Left kidney (tissue), 2 donors: ENCODE data around the gene CDH4. TPM values are rescaled to one million over a fixed set of nuclear protein-coding genes. Genes with fewer than 3 reads are reported as not detected.

Experiments
- DNase-seq: peaks from one replicate; pipeline ENCODE4 v3.0.0-alpha.2; 2013
- polyA plus RNA-seq: library from polyadenylated mRNA; unstranded; fragments of 120-200 nt; gene quantifications from one replicate; pipeline ENCODE4 v1.2.1, GENCODE V29; 2013; ENCODE audit not compliant: insufficient read length

Gene CDH4
- polyA plus RNA-seq, 1 donor: 7.3 TPM

GRCh38 chr20:61519488-61519887 is 267.4 kb downstream of the CDH4 start:
- no peak for DNase-seq

DNA sequence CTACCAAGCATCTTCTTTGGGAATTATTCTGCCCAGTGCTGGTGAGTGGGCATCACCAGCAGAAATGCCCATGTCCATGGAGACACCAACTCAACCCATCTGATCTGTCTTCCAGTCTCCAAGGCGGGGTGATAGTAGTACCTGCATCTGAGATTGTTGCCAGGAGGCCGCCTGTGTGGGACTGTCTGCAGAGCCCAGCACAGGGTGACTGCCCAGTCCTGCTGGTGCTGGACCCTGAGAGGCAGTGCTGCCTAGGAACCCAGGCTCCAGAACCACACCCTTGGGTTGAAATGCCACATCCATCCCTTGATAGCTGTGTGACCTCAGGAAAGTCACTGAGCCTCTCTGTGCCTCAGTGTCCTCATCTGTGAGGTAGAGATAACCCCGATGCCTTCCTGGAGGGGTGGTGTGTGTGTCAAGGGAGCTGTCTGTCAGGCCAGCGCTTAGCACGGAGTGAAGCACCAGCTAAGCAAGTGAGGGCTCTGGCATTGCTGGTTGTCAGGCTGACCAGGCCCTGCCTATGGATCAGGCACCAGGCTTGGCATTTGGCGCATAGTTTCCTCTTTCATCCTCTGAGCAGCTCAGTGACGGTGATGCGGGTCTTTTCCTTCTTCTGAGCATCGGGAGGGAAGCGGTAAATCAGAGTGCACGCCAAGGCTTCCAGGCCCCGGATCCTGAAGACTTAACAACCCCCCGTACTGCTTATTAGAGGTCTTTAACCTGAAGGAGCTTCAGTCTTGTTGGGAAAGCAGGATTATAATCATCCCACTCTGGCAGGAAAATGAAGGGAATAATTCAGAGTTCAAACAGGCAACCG is 268.2 kb downstream of the CDH4 start:
- DNase-seq: no peak

- DNase-seq: no peak
These were observed 268.9 kb downstream of the CDH4 start for GRCh38 chr20:61520893-61521460.

DNA sequence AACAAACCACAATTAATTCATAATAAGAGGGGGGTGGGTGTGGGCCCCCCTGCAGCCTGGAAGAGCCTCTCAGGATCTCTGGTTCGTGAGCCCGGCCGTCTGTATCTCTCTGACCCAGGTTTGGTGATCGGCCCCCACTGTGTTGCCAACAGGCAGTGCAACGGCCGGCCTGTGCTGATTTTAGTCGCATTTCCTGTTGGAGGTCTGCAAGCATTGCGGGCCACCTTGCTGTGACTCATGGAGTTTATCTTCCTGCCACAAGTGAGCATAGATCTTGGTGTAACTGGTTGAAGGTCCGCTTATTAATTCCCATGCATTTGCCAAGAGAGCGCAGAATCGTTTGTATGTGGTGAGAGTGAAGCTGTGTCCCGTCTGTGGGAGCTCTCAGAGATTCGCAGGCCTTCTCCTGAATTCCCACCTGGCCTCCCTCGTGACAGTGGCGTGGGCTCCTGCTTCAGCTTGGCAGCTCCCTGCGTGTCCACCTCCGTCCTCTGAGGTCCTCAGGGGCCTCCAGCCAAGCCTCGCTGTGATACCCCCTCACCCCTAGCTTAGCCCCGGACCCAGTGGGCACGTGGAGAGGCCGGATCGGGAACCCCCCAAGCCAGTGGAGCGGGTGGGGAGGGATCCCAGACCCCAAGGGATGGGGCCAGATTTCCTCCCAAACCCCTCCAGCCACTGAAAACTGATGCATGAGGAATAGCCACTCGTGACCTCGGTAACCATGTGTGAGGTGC is 269.8 kb downstream of the CDH4 start:
- no peak for DNase-seq

GRCh38 chr20:61522498-61523090 is 270.5 kb downstream of the CDH4 start:
- DNase-seq: no peak

DNA sequence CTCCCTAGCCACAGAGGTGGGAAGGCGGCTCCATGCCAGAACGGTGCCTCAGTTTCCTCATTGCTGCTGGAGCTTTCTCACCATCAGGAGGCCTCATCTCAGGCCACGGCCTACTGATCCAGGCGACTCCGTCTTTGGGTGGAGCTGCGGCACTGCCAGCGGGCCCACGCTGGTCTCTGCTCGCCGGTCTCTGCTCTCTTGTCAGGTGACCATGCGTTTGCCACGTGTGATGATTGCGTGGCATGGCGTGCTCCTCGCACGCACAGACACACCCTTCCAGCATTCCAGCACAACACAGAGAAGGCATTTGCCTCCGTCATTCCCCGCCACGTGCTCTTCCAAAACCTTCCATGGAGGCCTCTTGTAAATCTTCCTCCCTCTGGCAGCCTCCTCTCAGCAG is 271.1 kb downstream of the CDH4 start:
- no peak for DNase-seq

DNA sequence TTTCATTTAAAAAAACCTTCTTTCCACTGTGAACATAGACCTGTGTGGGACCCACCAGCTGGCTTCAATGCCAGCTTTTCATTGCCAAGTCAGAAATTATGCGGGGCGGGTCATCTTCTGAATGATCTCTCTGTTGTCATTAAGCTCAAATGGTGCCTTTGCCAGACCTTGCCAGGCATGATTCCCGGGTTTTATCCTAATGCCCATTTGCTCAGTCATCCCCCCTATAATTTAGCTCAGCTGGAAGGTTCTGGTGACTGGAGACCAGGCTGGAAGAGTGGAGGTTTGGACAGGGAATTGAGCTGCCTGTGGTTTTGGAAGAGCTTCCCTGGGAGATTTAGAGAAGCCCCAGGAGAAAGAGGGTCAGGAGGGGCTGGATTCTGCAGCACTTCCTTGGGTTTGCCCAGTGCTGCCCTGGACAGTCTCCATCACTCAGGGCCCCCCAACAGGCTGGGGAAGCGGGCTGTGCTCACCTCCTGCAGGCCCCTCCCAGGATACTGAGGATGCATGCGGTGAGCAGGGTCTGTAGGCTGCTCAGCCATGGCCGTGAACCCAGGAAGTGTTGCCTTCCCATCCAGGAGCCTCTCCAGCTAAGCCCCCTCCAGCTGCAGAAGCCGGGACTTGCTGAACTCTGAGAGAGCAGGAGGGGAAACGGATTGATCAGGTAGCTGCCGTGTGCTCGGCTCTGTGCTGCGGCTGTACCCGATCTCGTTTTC is 273.0 kb downstream of the CDH4 start:
- DNase-seq: no peak

GRCh38 chr20:61525781-61526431 is 273.8 kb downstream of the CDH4 start:
- no peak for DNase-seq

DNA sequence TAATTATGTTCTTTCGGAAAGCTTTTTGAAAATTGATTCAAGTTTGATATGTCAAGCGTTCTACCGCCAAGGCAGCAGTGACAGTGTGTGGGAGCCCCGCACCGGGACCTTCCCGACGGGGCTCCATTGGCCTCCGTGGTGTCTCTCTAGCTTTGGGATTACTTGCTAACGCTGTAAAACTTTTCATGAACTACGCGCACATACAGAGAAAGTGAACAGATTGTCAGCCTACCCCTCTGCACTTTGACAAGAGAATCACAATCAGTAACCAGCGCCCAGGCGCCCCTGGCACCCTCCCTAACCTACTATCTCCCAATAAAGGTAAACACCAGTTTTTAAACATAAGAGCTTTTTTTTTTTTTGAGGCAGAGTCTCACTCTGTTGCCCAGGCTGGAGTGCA is 274.8 kb downstream of the CDH4 start:
- no peak for DNase-seq

- no peak for DNase-seq
These were observed 275.6 kb downstream of the CDH4 start for GRCh38 chr20:61527626-61528025.

- no peak for DNase-seq
These were observed 276.5 kb downstream of the CDH4 start for GRCh38 chr20:61528591-61528990.

- no peak for DNase-seq
These were observed 277.3 kb downstream of the CDH4 start for GRCh38 chr20:61529354-61529753.

DNA sequence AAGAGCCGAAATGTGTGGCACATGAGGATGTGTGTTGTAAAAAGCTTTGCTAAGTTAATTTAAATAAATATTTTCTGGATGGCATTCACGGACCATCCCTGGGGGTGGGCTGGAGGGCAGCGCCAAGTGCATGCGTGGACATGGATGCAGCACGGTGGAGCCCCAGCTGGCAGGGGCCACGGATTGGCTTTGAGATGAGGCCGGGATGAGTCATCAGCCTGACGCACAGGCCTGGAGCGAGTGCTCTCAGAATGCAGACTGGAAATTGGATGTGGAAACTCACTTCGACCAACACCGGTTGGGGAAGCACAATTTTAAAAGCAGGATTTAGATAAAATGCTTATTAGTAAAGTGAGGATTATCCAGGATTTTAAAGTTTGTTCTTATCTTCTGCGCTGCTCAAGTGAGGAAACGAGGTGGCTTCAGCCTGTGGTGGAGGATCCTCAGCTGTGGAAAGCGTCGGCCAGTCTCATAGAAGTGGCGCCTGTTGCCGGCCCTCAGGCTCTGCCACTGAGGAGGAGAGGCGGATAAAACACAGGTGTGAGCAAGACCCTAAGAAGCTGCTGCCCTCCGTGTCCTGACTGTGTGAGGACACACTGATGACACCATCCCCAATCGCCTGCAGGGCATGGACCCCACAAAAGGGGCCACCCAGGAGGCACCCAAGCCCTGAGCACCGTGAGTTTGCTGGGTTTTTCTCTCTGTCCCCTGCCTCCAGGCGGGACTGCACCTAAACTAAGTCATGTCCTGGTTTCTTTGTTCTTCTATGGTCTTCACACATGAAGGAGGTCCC is 279.7 kb downstream of the CDH4 start:
- no peak for DNase-seq

DNA sequence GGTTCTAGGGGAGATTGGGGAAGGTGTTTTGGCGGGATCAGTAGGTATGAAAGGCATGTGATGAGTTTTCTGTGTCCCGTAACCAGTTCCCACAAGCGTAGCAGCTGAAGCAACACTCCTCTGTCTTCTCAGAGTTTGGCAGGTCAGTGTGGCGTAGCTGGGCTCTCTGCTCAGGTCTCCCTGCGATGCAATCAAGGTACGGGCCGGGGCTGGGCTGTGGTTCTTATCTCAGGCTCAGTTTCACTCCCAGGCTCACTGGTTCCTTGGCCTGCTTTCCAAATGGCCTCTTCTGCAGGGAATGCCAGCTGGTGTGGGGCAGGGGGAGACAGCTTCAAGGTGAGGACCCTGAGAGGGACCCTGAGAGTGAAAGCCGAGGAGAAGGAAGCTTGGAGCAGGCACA is 280.7 kb downstream of the CDH4 start:
- no peak for DNase-seq

DNA sequence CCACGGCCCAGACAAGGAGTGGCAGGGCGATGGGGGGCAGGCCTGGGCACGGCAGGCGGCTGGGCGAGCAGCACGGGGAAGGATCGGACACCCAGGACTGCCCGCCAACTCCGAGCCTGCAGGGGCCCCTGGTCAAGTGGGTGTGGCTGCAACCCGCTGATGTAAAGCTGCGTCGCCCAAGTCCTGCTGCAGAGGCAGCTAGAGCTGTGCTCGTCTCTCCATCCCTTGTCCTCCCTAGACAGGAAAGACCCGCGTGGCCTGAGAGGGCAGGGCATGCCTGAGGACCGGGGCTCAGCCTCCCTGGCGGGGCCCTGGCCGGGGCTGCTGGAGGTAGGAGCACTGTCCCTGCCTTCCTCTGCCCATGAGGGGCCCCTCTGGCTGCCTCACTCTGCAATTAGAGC is 281.2 kb downstream of the CDH4 start:
- DNase-seq: no peak

DNA sequence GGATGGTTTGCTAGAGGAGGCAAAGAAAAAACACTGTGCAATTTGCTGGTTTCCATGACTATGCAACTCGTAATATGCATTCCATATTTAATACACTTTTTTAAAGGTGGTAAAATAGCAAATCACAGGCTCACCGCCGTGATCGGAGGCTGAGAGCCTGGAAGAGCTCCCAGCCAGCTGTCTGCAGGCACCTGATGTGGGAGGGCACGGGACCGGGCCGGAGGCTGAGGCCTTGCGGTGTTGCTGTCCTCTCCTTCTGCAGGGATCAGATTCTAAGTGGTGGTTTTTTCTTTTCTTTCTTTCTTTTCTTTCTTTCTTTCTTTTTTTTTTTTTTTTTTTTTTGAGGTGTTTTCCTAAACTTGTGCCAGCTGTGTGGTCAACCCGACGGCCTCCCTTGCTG is 282.3 kb downstream of the CDH4 start:
- no peak for DNase-seq

DNA sequence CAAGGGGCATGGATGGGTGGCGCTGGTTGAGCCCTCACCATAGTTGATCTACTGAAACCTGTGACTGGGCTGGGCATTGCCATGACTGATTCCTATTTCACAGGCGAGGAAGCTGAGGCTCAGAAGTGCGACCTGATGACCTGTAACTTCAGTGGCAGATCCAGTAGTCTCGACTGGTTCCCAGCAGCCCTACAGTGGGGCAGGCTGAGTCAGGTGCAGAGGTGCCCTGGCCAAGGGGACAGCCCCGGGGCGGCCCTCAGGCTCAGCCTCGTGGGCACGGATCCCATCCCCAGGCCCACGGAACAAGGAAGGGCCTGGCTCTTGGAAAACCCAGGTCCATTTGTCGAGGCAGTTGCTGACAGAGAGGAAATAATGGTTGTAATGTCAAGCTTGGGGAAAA is 283.0 kb downstream of the CDH4 start:
- no peak for DNase-seq

DNA sequence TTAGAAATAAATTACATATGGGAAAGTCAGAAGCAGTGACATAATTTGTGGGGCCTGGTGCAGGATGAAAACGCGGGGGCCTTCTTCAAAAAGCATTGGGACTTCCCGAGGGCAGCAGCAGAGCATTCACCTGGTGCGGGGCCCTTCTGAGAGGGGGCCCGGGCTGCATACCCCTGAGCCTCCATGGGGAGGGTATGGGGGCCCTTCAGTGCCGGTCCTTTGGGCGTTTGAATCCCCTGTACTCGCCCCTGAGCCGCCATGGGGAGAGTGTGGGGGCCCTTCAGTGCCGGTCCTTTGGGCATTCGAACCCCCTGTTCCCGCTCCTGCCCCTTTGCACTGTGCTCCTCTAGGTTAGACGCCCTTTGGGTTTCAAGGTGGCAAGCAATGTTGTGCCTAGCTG is 283.5 kb downstream of the CDH4 start:
- no peak for DNase-seq

DNA sequence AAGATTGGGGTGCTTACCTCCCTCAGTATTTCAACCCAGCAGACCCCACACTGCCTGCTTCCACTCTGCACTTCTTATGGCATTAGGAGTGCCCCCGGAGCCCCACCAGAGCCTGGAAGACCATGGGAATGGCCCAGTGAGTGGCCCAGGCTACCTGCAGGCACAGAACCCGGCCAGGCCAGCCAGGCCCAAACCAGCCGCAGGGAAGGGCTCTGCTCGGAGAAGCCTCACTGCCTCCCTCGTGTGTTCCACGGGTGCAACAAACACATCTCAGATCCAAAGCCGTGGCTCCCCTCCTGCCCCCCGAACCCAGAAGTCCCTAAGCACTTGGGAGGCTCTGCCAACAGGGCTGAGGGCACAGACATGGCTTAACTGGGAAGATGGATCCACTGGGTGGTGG is 283.9 kb downstream of the CDH4 start:
- DNase-seq: no peak

GRCh38 chr20:61536671-61537070 is 284.6 kb downstream of the CDH4 start:
- no peak for DNase-seq
